ENCODE results near the gene MAP3K13. TPM values are rescaled to one million over a fixed set of nuclear protein-coding genes. Genes with fewer than 3 reads are reported as not detected.
"Not testable (repeated sequence)": the region's sequence is repeated elsewhere in the genome, so short reads cannot be mapped to it uniquely, and the experiment has no call there.

MAP3K13 gene
- total RNA-seq, 3 donors from 2014 or later: 9.1 to 34.7 (median 23.9) TPM

GRCh38 chr3:185365291-185366073 is 2.5 kb downstream of the MAP3K13 start:
- DNase-seq (ENCODE audit: low spot score in 2 of 2): peak; percentile 57 to 59
- Histone ChIP-seq H3K4me1 (no peaks in the 10 kb centered on the region), H3K27me3 (no peaks in the 10 kb centered on the region), H3K9me3 (no peaks in the 10 kb centered on the region), H3K27ac (peak overlapping the region in 1 of 2 donors; percentile 79), H3K36me3 (no peaks in the 10 kb centered on the region), H3K4me3 (no peak overlapping the region)
- TF ChIP-seq, protein P1, sequence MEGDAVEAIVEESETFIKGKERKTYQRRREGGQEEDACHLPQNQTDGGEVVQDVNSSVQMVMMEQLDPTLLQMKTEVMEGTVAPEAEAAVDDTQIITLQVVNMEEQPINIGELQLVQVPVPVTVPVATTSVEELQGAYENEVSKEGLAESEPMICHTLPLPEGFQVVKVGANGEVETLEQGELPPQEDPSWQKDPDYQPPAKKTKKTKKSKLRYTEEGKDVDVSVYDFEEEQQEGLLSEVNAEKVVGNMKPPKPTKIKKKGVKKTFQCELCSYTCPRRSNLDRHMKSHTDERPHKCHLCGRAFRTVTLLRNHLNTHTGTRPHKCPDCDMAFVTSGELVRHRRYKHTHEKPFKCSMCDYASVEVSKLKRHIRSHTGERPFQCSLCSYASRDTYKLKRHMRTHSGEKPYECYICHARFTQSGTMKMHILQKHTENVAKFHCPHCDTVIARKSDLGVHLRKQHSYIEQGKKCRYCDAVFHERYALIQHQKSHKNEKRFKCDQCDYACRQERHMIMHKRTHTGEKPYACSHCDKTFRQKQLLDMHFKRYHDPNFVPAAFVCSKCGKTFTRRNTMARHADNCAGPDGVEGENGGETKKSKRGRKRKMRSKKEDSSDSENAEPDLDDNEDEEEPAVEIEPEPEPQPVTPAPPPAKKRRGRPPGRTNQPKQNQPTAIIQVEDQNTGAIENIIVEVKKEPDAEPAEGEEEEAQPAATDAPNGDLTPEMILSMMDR (IDR thresholded peaks at IDR 0.05): no peak
- TF ChIP-seq POLR2A (IDR thresholded peaks at IDR 0.05) (no peak), POLR2AphosphoS5 (IDR thresholded peaks at IDR 0.05) (peak in 1 of 3 donors; percentile 25)
- intact Hi-C loops (cut with DNase I; ENCODE audit: low total_unique reads): no loop called here

DNA sequence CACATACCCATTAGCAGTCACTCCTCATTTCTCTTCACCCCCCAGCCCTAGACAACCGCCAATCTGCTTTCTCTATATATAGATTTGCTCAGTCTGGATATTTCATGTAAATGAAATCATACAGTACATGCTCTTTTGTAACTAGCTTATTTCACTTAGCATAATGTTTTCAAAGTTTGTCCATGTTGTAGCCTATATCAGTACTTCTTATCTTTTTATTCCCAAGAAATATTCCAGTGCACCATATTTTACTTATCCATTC is 3.1 kb downstream of the MAP3K13 start:
- Histone ChIP-seq H3K27ac (no peak overlapping the region), H3K4me1 (no peaks in the 10 kb centered on the region), H3K36me3 (no peaks in the 10 kb centered on the region), H3K9me3 (no peaks in the 10 kb centered on the region), H3K4me3 (no peak overlapping the region), H3K27me3 (no peaks in the 10 kb centered on the region)
- DNase-seq (ENCODE audit: low spot score in 2 of 2): no peak
- TF ChIP-seq POLR2AphosphoS5 (IDR thresholded peaks at IDR 0.05) (no peak), POLR2A (IDR thresholded peaks at IDR 0.05) (no peak)
- TF ChIP-seq, protein P1 (IDR thresholded peaks at IDR 0.05): no peak
- intact Hi-C loops (cut with DNase I; ENCODE audit: low total_unique reads): no loop called here

- intact Hi-C loops (cut with DNase I; ENCODE audit: low total_unique reads): no loop called here
- no peaks in the 10 kb centered on the region for H3K36me3 ChIP-seq
- no peak for DNase-seq (ENCODE audit: low spot score in 2 of 2)
- no peaks in the 10 kb centered on the region for H3K27me3 ChIP-seq
- no peak for TF ChIP-seq POLR2AphosphoS5 (IDR thresholded peaks at IDR 0.05)
- TF ChIP-seq, protein P1 (IDR thresholded peaks at IDR 0.05): no peak
- no peak for TF ChIP-seq POLR2A (IDR thresholded peaks at IDR 0.05)
- no peaks in the 10 kb centered on the region for H3K4me1 ChIP-seq
- no peaks in the 10 kb centered on the region for H3K9me3 ChIP-seq
- H3K4me3 ChIP-seq: no peak overlapping the region
- no peak overlapping the region for H3K27ac ChIP-seq
Measured at GRCh38 chr3:185366913-185367312, 4.0 kb downstream of the MAP3K13 start.

- DNase-seq (ENCODE audit: low spot score in 2 of 2); H3K4me1 ChIP-seq; H3K27me3 ChIP-seq; H3K27ac ChIP-seq; H3K4me3 ChIP-seq; H3K36me3 ChIP-seq; H3K9me3 ChIP-seq; intact Hi-C loops (cut with DNase I; ENCODE audit: low total_unique reads): not testable (repeated sequence)
Measured at GRCh38 chr3:185370349-185370748, 7.4 kb downstream of the MAP3K13 start.

DNA sequence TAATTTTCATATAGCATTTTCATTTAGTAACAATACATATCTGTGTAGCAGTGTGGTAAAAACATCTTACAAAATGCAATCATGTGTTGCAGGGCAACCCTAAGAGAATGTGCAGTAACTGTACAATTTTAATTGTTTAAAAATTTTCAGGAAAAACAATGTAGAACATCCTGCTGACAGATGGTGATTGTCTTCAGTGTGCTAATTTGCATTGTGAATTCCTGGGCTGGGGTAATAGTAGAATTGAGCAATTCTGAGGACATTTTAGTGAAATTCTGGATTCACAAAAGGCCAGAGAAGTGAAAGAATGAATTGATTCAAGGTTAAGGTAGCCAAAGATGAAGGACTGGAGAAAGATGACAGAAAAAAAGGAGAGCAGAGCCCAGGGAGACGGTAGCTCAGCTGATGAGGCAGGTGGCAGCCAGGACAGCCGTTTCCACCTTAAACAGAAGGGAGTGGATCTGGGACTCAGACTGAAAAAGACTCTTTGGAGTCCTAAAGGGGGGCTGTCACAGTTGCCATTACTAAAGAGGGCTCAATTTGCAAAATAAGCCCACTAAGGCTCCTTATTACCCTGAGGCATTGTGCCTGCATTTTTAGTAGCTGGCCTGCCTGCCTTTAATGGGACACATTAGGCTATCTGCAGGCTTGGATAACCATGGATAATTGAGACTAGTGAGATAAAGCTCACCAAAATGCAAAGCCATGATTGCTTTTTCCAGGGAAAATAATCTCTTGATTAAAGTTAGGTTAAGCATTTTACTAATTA is 8.6 kb downstream of the MAP3K13 start:
- intact Hi-C loops (cut with DNase I; ENCODE audit: low total_unique reads): no loop called here

More for the DNA sequence above, 8.6 kb downstream of the MAP3K13 start:
- TF ChIP-seq POLR2AphosphoS5 (IDR thresholded peaks at IDR 0.05) (no peak), POLR2A (IDR thresholded peaks at IDR 0.05) (no peak)
- TF ChIP-seq, protein P1 (IDR thresholded peaks at IDR 0.05): no peak
- Histone ChIP-seq H3K36me3 (no peaks in the 10 kb centered on the region), H3K27ac (no peak overlapping the region), H3K4me3 (no peak overlapping the region), H3K4me1 (no peaks in the 10 kb centered on the region), H3K9me3 (no peaks in the 10 kb centered on the region), H3K27me3 (no peaks in the 10 kb centered on the region)
- DNase-seq (ENCODE audit: low spot score in 2 of 2): no peak
